NCI-H1417 treated with DMSO at 0.1 percent for 48 hours (cell line): ENCODE results near the gene SLC12A6.
"Not testable (repeated sequence)": the region's sequence is repeated elsewhere in the genome, so short reads cannot be mapped to it uniquely, and the experiment has no call there.

Experiments used
- DNase-seq: peaks from one replicate; lab custom pipeline; 2025; lab: John Stamatoyannopoulos, UW

The SLC12A6 gene

DNA sequence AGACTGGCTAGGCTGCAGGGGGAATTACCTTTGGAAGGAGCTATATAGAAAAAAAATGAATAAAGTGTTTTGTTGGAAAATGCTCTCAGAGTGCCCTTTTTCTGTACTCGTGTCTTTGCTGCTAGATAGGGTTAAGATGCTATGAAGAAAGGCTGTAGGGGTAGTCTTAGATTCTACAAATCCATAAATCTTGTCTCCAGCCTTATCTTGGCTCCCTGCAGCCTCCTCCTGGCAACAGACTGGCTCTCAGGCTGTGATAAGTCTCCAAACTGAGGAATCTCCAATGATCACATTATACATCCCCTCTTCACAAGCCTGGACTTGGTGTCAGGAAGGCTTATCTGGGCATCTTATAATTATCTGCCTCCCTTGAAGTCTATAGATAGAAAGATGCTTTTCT lies 20.1 kb upstream of the SLC12A6 start:
- DNase-seq: no peak

DNA sequence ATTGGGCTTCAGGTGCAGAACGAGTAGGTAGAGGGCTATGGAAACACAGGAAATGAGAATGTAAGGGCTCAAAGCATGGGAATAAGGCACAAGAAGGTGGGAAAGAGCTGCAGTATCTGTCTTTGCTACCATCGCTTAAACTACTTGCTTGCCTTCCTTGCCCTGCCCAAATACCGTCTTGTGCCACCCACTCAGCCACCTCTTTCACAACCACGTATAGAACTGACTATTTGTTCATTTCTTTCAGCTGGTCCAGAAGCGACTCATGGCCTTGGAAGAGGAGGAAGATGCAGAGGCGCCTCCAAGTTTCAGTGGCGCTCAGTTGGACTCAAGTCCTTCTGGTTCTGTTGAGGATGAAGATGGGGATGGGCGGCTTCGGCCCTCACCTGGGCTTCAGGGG lies 17.7 kb upstream of the SLC12A6 start:
- DNase-seq: no peak

DNA sequence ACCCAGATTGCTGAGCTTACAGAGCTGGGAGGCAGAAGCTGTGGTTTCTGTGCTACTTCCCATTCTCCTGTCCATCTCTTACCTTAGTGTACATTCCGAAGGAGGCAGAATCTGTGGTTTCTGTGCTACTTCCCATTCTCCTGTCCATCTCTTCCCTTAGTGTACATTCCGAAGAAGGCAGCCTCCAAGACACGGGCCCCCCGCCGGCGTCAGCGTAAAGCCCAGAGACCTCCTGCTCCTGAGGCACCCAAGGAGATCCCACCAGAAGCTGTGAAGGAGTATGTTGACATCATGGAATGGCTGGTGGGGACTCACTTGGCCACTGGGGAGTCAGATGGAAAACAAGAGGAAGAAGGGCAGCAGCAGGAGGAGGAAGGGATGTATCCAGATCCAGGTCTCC lies 16.7 kb upstream of the SLC12A6 start:
- no peak for DNase-seq

- DNase-seq: no peak
These were observed 16.0 kb upstream of the SLC12A6 start for GRCh38 chr15:34353627-34354026.

- not testable (repeated sequence) for DNase-seq
These were observed 15.4 kb upstream of the SLC12A6 start for GRCh38 chr15:34352996-34353395.

DNA sequence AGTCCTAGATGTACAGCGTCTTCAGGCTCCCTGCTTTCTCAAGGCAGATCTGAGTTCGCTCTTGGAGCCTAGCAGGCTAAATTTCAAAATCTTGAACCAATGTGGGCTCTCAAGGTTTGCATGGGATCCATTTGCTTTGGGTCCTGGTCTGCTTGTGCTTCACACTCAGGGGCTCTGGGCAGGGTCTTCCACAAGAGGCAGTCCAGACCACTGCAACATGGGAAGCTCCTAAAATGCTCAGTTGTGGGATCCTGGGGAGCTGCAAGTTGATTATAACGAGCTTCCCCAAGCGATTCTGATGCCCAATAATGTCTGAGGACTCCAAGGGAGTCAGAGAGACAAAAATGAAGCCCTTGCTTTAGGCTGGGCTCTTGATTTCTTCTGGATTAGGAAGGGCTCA lies 12.2 kb upstream of the SLC12A6 start:
- no peak for DNase-seq

- no peak for DNase-seq
These were observed 11.2 kb upstream of the SLC12A6 start for GRCh38 chr15:34348735-34349300.

- DNase-seq: no peak
These were observed 10.5 kb upstream of the SLC12A6 start for GRCh38 chr15:34347951-34348638.

- peak; percentile 62 for DNase-seq
These were observed 5.4 kb upstream of the SLC12A6 start, which contains the start of the genes NOP10 and NUTM1 for GRCh38 chr15:34342737-34343575. Gene NOP10, minus strand, starts transcription at chr15:34343136. Its CDS starts 63 bp downstream, at chr15:34343073. Gene NUTM1, plus strand, starts transcription at chr15:34343315. Its CDS starts 382 bp downstream, at chr15:34343697.

DNA sequence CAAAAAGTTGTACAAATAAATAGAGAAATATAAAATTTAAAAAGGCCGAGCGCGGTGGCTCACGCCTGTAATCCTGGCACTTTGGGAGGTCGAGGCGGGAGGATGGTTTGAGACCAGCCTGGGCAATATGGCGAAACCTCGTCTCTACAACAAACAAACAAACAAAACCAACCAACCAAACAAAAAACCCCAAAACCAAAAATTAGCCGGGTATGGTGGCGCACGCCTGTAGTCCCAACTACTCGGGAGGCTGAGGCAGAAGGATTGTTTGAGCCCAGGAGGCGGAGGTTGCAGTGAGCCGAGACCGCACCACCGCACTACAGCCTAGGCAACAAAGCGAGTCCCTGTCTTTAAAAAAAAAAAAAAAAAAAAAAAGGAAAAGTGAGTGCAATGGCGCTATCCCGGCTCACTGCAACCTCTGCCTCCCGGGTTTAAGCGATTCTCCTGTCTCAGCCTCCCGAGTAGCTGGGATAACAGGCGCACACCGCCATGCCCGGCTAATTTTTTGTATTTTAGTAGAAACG lies 4.7 kb upstream of the SLC12A6 start:
- DNase-seq: not testable (repeated sequence)

DNA sequence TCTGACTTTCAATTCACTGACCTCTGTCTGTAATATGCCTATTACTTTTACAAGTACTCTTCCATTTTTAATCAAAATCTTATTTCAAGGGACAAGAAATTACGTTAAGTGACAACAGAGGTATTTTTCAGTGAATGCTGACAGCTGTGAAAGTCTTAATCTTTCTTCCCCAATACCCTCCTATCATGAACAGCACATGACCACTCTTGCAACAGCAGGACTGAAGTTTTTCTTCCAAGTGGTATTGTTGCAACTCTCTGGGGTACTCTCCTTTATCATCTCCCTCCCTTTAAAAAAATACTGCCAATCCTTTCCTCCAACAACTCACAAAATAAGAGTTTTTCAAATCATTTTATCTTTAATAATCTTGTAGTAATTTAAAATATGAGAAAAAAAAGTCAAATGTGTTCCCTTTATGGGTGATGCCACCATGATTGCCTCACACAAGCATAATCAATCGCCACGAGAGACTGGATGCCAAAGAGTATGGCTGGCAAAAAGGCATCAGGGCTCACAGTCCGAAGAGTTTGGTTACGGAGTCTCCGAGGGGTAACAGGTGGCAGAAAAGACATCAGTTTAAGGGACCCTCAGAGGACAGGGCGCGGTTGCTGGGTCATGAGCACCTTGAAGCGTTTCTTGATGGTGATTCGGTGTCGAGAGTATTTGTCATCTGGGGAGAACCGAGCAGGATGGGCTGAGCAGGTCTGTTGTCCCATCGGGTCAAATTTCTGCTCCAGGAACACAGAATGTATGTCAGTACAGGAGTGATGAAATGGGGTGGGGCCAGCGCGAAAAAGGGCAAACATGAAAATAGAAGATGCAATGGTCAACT lies 4.0 kb upstream of the SLC12A6 start:
- DNase-seq: no peak

- no peak for DNase-seq
These were observed 2.4 kb upstream of the SLC12A6 start for GRCh38 chr15:34339946-34340345.

DNA sequence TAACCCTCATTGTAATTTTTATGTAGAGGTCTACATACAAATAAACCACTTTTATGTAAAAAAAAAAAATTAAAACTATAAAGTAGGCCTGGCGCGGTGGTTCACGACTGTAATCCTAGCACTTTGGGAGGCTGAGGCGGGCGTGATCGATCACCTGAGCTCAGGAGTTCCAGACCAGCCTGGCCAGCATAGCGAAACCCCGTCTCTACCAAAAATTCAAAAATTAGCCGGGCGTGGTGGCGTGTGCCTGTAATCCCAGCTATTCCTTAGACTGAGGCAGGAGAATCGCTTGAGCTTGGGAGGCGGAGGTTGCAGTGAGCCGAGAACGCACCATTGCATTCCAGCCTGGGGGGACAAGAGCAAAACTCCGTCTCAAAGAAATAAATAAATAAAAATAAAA lies 766 bp upstream of the SLC12A6 start:
- no peak for DNase-seq

DNA sequence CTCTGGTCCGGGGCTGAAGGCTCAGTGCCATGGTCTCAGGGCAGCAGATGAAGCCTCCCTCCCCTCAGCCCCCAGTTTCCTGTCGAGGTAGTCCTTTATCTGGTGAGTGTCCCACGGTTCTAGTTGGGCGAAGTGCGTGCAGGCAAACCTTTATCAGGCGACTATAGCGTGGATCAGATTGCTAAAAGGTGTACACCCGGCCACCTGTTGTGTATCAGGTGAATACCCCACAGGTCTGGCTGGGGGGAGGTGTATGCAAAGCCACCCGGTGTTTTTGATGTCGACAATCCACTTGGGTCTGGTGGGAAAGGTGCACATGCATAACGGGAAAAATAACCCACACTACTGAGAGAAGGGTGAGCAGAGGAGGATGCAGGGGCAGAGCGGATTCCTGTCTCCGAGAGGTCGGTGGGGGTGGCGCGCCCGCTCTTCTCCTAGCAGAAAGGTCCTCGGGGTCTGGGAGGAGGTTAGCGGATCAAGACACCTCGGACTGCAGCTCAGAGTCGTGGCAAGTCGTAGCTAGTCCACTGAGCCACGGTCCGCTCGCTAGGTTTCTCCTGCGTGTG lies 507 bp downstream of the SLC12A6 start:
- DNase-seq: no peak

GRCh38 chr15:34336231-34336990 lies 1.2 kb downstream of the SLC12A6 start:
- DNase-seq: no peak

- no peak for DNase-seq
These were observed 2.2 kb downstream of the SLC12A6 start for GRCh38 chr15:34335176-34336032.

GRCh38 chr15:34334672-34335071 lies 2.9 kb downstream of the SLC12A6 start:
- no peak for DNase-seq

- DNase-seq: no peak
These were observed 4.9 kb downstream of the SLC12A6 start for GRCh38 chr15:34332553-34333120.

- DNase-seq: no peak
These were observed 5.8 kb downstream of the SLC12A6 start for GRCh38 chr15:34331809-34332208.
